ENCODE results near the gene HRG. TPM values are rescaled to one million over a fixed set of nuclear protein-coding genes. Genes with fewer than 3 reads are reported as not detected.

Gene HRG
- polyA plus RNA-seq, 5 donors = 0.09 to 1.1 (median 0.11) TPM; not detected in 1

DNA sequence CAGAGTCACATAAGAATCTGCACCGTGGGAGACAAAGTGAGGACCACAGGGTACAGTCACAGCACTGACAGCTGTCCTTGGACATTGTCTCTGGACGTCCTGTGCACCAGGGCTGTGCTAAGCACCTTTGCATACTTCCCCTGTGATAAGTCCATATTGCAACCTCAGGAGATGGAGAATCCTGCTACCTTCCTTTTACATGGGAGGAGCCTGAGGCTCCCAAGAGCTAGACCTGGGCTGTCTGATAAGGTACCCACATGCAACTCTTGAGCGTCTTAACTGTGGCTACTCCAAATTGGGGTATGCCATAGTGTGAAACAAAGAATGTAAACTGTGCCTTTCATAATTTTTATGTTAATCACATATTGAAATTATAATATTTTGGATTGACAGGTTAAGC is 28.1 kb upstream of the HRG start:
- DNase-seq = no peak

DNA sequence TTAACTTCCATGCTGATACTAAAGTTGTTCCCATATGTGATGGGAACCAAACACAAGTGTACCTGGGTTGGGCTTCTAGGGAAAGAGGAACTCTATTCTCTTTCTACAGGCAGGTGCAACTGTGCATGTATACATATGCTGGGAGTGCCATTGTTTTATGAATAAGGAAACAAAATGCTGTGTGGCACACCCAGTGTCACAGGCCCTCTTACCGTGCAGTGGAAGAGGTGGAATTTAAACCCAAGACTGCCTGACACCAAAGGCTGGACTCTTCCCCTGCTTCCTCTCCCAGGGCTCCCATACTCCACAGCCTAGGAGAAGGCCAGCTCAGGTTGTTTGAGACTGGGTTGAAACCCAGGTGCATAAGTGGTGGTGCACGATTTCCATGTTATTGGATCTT is 27.6 kb upstream of the HRG start:
- no peak for DNase-seq

DNA sequence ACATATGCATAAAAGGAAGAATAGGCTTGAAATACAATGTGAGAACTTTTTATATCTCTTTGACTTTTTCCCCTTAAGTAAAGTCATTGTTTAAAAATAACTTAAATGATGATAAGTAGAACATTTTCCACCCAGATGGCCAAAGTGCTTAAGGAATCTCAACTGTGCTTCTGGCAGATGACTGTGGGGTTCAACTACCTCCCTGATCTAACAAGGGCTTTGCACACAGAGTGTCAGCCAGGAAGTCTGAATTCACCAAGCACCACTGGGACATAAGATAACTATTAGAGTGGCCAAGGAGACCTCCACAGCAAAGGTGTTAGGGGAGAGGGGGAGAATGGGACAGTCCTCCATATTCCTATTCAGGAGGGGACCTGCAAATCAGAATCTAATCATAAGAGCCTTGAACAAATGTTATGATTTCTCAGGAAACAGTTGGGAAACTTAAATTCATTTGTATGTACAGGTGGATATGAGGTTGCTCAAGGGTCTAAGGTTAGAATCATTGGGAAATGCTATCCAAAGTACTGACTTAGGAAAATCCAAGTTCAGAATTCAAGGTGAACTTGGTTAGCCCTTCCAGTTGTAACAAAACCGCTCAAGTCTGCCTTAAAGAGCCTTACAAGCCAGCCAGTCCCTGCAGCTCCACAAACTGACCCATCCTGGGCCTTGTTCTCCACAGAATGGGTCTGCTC is 25.9 kb upstream of the HRG start, which contains the start of gene FETUB:
Gene FETUB, plus strand, starts transcription at position 622 of the 695 bp plus-strand sequence. Its CDS starts 62 bp downstream, at position 684.
- no peak for DNase-seq

DNA sequence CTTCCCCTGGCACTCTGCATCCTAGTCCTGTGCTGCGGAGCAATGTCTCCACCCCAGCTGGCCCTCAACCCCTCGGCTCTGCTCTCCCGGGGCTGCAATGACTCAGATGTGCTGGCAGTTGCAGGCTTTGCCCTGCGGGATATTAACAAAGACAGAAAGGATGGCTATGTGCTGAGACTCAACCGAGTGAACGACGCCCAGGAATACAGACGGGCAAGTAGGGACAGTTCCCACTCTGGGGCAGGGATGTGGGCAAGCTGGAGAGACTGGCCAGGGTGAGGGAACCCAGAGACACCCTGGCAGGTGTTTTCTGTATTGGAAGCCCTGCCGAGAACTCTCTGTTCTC is 25.4 kb upstream of the HRG start:
- no peak for DNase-seq

DNA sequence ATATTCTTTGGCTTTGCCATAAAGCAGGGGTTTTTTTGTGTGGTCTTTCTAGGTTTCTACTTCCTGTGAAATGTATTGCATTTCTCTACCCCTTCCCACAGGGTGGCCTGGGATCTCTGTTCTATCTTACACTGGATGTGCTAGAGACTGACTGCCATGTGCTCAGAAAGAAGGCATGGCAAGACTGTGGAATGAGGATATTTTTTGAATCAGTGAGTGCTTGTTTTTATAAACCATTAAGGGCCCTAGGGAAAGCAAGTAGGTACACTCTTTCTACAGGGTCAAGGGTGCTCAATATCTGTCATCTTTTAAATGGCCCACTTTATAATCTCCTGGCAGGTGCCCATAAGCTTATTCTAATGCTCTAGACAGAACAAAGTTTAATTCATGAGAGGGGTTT is 24.9 kb upstream of the HRG start:
- DNase-seq = no peak

DNA sequence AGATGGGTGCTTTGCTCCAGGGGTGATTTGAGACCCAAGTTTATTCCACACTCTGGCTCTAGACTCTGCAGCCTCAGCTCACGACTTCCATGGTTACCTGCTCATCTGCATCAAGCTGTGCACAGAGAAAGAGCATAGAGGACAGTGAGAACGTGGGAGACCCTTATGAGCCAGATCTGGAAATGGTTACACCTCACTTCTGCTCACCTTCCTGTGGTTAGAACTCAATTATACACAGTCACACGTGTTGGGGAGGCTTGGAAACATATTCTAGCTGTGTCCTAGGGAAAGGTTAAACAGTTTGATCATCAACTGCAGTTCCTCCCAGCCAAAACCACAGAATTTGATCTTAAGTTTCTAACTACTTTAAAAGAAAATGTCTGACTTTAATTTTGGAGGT is 23.8 kb upstream of the HRG start:
- DNase-seq = no peak

DNA sequence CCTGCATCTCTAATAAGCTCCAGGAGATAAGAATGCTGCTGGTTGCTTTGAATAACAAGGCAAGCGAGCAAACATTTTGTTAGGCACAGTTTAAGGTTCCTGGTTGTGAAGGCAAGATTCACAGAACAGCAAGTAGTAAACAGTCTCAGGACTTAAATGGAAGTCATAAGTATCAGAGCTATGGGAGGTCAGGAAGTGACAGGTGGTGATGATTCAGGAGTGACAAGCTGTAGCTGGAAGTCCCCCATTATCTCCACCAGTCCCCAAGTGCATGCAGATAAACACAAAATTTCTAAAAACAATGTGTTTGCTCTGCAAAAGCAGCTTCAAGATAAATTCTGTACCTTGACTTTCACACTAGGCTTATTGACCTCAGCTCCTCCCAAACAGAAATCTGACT is 22.3 kb upstream of the HRG start:
- no peak for DNase-seq

DNA sequence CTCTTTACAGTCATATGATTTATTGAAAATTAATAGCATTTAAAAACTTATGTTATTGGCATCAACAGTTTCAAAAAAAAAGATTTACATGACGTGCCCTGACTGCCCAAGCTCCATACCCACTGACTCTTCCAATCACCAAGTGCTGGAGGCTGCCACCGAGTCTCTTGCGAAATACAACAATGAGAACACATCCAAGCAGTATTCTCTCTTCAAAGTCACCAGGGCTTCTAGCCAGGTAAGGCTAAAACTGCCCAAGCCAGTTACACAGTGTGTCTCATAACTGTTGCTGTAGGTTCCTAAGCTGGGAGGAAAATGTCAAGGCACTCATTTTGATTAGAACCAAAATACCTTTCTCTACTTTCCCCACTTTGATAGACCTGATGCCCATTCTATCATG is 21.1 kb upstream of the HRG start:
- no peak for DNase-seq

DNA sequence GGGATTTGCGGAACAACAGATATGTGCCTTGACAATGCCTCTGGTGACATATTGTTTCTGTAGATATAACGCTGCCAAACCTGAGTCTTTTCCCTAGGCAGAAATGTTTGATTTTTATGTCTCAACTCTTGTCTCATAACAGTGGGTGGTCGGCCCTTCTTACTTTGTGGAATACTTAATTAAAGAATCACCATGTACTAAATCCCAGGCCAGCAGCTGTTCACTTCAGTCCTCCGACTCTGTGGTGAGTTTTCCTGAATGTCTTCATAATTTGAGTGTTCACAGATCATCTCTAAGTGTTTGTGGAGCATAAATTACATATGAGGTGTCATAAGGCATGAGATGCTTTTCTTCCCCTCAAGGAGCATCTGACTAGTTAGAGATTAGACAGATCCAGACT is 19.7 kb upstream of the HRG start:
- no peak for DNase-seq

DNA sequence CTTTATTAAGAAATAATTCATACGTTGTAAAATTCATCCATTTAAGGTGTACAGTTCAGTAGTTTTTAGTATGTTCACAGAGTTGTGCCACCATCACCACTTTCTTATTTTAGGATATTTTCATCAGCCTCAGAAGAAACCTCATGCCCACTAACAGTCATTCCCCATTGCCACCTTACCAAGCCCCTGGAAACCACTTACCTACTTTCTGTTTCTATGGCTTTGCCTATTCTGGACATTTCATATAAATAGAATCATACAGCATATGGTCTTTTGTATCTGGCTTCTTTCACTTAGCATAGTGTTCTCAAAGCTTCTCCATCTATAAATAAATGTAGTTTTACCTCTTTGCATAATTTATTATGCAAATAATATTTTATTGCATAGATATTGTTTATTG is 19.0 kb upstream of the HRG start:
- DNase-seq = no peak

DNA sequence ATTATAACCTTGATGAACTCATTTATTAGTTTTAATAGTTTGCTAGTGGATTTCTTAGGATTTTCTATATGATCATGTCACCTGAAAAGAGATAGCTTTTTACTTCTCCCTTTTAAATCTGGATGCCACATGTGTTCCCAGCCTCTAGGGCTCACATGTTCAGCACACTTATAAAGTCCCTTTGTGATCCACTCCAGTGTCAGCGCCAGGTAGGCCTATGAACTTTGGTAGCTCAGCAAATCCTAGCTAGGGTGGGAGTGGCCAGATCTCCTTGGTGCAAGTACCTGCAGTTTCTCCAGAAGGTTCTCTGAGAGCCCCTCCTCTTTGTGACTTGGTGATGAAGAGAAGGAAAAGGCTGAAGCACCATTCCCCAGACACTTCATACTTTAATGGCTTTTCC is 17.0 kb upstream of the HRG start:
- no peak for DNase-seq

DNA sequence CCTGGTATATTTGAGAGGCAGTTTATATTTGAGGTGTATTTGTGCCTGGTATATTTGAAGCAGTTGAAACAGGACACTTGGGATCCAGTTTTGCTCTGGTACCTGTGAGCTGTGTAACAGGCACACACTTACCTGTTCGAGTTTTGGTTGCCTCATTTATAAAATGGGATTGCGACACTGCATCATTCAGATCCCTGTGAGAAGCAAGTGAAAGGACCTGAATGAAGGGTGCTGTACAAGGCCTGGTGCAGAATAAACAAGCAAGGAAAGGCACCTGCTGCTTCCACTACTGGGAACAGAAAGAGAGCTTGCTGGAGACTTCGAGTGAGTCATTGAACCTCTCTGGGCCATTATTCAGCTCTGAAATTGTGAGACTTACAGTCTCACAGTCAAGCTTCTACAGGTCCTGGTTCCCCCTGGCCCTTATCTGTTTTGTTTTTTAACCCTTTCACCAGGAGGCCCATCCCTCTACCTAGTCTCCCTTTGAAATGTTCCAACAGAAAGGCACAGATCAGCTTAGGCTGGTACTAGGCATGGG is 14.1 kb upstream of the HRG start:
- no peak for DNase-seq

DNA sequence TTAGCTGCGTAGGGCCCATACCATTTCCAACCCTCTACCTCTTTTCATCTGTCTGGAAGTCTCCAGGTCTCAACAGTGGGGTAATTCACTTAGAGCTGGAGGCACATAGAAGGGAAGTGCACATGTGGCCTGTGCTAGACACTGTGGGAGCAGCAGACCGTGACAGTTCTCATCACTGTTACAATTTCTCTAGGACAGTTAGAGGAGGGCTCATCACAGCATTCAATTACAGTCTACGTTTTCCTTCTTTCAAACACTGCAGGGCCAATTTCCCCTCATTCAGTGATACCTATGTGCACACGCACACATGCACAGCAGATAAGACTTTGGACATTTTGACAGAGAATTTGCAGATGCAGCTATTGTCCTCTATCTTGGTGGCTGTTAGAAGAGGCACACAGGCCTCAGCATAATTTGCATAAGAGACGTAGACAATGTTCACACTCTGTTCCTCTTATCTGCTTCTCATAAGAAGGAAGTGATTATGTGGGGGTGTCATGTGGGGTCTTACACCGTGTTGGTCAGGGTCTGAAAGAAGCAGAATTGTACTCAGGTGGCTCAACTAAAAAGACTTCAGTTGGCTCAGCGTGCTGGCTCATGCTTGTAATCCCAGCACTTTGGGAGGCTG is 12.6 kb upstream of the HRG start:
- DNase-seq = no peak

DNA sequence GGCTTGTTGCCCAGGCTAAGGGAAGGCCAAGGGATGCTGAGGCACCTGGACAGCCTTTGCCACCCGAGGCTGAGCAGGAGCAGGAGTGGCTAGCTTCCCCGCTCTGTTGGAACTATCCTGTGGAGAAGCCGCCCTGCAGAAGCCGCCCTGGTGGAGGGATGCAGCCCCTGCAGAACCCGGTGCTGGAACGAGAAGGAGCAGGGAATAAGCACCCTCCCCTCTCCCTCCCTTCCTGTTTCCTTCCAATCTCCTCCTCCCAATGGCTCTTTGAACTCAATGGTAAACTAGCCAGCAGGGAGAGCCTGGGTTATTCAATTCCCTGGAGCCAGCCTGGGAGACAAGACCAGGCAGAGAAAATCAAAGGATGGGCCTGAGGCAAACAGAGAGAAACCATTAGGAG is 11.8 kb upstream of the HRG start:
- no peak for DNase-seq

DNA sequence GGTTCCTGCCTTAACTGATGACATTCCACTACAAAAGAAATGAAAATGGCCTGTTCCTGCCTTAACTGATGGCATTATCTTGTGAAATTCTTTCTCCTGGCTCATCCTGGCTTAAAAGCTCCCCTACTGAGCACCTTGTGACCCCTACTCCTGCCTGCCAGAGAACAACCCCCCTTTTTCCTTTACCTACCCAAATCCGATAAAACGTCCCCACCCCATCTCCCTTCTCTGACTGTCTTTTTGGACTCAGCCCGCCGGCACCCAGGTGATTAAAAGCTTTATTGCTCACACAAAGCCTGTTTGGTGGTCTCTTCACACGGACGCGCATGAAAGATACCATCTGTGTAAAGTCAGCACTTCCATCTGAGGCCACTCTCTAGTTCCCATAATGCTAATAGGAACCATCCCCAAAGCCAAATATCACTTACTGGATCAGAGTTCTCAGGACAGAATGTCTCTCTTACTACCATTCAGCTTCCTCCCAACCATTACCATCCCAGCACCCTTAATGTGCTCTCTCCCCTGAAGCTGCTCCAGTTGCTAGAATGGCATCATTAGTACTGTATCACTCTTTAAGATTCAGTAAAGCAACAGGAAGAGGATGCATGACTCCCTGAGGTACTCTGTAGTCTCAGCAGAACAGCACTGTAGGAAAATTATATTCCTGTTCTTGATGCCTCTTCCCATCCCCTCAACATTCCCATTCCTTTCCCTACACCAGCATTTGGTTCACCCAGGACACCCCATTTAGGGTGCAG is 2.3 kb upstream of the HRG start:
- DNase-seq = no peak

DNA sequence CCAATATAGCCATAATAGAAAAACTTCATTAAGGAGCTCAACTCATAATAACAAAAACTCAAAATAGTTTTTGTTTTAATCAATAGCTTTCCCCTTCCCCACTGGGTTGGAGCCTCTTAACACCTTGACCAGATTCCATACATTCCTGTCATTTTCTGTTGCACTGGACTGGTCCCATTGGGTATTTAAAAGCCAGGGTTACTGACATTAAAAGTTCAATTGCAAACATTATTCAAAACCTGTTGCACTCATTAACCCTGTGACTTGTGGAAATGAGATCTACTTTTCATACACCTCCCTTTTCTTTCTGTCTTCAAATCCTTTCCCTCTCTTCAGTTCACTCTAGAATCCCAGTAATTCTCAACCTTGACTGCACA is 1.7 kb upstream of the HRG start:
- no peak for DNase-seq

DNA sequence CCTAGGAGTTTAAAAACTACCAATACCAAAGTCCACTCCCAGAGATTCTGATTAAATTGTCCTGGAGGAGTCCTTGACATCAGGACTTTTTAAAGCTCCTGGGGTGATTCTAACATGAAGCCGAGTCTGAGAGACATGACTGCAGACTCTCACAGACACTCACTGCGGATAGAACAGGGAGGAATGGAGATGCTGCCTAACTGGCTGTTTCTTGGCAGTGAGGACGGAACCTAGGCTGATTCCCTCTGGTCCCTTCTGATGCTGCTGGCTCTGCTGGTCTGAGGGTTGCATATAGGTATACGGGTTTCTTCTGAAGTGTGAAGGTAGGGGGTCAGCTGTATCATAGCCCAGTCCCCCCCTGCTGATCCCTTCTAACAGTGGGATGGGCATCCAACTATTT is 1.3 kb upstream of the HRG start:
- DNase-seq = no peak

DNA sequence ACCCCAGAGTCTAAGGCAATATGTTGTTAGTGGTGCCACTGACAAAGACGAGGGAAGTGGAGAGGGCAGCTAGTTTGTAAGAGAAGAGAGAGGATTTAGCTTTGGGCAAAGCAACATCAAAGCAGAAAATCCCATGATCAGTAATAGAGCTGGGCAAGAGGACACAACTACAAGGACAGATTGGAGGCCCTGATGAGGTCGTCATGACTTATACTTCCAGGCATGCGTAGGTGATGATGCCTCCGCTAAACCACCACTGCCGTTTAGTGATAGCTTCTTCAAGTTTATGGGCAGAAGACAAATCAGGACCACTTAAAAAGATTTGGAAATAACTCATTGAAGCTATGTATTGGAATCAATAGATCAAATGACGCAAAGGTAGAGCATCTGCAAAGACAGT is 2.6 kb downstream of the HRG start:
- DNase-seq = no peak

DNA sequence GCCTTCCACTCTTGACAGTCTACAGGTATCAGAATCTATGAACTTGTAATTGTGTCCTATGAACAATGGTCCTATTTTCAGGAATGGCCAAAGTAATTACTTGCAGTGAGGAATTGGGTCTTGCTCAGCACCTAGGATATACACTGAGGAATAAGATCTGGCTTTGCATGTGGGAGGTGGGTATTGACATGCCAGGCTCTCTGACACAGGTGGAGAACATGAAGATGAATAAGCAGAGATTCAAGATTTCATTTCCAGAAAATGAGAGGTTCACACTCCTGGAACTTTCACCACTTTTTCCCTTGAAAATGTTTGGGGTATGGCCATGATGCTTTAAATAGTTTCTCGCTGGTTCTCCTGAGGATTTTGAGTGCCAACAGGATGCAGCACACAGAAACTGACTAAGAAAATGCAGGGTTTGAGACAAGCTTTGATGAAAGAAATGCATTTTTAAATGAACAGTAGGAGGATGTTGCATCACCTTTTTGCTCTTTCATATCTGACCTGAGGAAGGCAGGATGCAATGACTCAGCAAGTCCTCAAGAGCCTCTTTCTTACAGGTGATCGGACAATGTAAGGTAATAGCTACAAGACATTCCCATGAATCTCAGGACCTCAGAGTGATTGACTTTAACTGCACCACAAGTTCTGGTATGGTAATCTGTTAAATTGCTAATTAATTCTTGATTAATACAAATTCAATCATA is 3.7 kb downstream of the HRG start:
- DNase-seq = no peak

DNA sequence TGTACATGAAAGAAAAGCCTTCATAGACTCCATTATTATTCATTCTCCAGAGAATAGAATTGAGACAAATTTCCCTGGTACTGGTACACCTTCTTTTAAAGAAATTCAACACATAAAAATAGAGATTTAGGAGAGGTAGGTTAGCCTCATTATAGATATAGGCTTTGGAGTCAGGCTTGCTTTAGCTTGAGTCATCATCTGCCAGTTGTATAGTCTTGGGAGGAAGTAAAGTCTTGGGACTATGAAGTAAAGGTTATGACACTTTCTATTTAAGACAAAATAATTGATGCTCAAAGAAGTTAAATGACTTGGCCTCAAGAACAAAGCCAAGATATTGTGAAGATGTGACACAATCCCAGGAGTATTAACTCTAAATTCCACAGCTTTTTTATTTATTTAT is 4.3 kb downstream of the HRG start:
- DNase-seq = no peak

DNA sequence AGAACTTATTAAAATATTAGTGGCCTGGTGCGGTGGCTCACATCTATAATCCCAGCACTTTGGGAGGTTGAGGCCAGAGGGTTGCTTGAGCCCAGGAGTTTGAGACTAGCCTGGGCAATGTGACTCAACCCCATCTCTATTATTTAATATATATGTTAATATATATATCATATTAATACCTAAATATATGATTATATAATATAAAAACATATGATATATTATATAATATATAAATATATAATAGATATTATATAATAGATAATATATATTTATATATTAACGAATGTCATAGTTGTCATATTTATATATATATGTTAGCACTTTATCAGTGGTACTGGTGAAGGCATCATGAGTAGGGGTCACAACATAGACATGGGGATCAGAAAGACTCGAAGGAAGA is 5.2 kb downstream of the HRG start:
- DNase-seq = no peak

DNA sequence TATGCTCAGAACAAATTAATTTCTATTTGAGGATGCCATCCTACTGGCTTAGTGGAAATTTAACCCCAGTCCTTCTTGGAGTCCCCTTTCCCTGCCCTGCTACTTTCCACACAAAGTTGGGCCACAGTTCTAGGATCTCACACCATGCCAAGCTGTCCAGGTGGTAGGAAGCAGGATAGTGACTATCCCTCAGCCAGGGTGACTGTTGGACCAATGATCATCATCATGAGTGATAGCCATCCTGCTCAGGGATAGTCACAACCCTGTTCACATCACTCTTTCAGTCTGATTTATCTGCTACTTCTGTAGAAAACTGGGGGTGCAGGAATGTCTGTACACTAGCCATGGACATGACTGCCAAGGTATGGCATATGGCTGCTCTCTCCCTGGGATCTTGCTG is 12.8 kb downstream of the HRG start:
- no peak for DNase-seq

DNA sequence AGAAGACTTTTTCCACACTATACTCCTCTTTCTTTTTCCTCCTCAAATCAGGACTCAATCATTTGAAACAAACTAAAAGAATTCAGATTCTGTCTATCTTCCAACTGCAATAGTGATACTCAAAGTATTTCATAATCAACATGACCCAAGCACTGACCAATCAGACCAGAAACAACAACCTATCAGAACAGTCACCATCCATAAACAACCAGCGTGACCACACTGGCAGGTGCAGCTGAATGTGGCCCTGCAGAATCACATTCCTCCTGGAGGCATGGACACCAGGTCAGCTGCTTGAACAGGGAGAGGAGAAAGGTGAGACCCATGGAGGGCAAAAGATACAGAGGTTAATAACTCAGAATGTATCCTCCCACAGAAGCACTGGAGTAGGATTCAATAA is 13.3 kb downstream of the HRG start:
- DNase-seq = no peak

Data from right lung (tissue), 5 donors.